A549 (cell line): Measurements from ENCODE around the gene RGPD8.
"Not testable (repeated sequence)": the region's sequence is repeated elsewhere in the genome, so short reads cannot be mapped to it uniquely, and the experiment has no call there.

Experiments
- CBX8 ChIP-seq: fragments of 200-600 bp; sonication (generic); IDR thresholded peaks from 2 replicates; pipeline ENCODE4 v1.6.1; 2016
- CTCF ChIP-seq: fragments of >200 bp; sonication (Bioruptor Twin); formaldehyde crosslinking; IDR thresholded peaks from 3 replicates; pipeline ENCODE4 v1.5.1; 2016
- MYC ChIP-seq: IDR thresholded peaks from 2 replicates; pipeline ENCODE4 v1.6.1; 2012; ENCODE audit warnings: mild to moderate bottlenecking, inconsistent platforms, low read length, improper control_type of control experiment, borderline replicate concordance
- PHF8 ChIP-seq: fragments of 200-600 bp; sonication (generic); IDR thresholded peaks from 2 replicates; pipeline ENCODE4 v1.6.1; 2016; ENCODE audit warnings: low read depth, mild to moderate bottlenecking, antibody characterized with exemption, moderate library complexity, borderline replicate concordance
- RFX5 ChIP-seq: fragments of 450-650 bp; IDR thresholded peaks from 2 replicates; pipeline ENCODE4 v1.7.1; 2014; ENCODE audit warnings: antibody characterized with exemption, mild to moderate bottlenecking, moderate library complexity

GRCh38 chr2:112354335-112354734, 79.1 kb downstream of the RGPD8 start:
- TF ChIP-seq CTCF, RFX5, PHF8, MYC, CBX8: not testable (repeated sequence)
